MM.1S (cell line): ENCODE data around the gene YEATS2.

Source experiments
- CTCF ChIP-seq: fragments of 300-600 bp; sonication (generic); IDR thresholded peaks from 2 replicates; pipeline ENCODE4 v1.5.1; 2016; ENCODE audit warnings: antibody characterized with exemption, low read length, mixed read lengths
- EZH2 ChIP-seq: fragments of 300-600 bp; sonication (generic); optimal IDR thresholded peaks from 2 replicates; pipeline ENCODE3; 2017; ENCODE audit warnings: low read depth, mild to moderate bottlenecking, antibody characterized with exemption, low read length, mixed read lengths
- EZH2phosphoT487 ChIP-seq: fragments of 300-600 bp; sonication (generic); IDR thresholded peaks from 2 replicates; pipeline ENCODE4 v1.6.1; 2018; ENCODE audit warnings: antibody characterized with exemption, low read length

- no peak for TF ChIP-seq CTCF
- TF ChIP-seq EZH2, result no peak
- TF ChIP-seq EZH2phosphoT487, result no peak
These were observed 42.9 kb upstream of the YEATS2 start for GRCh38 chr3:183654727-183655126.
